GM12878 (cell line): ENCODE measurements around the gene GARIN3. TPM values are rescaled to one million over a fixed set of nuclear protein-coding genes. Genes with fewer than 3 reads are reported as not detected.

Experiments used
- ATF7 ChIP-seq: fragments of 450-650 bp; IDR thresholded peaks from 2 replicates; pipeline ENCODE4 v1.6.1; 2016; ENCODE audit warnings: low read depth, mild to moderate bottlenecking
- BCL11A ChIP-seq: IDR thresholded peaks from 2 replicates; pipeline ENCODE4 v1.6.1; 2011; ENCODE audit warnings: low read depth, low read length
- BCL3 ChIP-seq: IDR thresholded peaks from 2 replicates; pipeline ENCODE4 v1.6.1; 2011; ENCODE audit warnings: borderline replicate concordance, low read depth, mild to moderate bottlenecking, moderate library complexity, low read length; ENCODE audit not compliant: insufficient read depth, poor library complexity, severe bottlenecking
- BMI1 ChIP-seq: fragments of 450-650 bp; IDR thresholded peaks from 2 replicates; pipeline ENCODE4 v1.6.1; 2016; ENCODE audit warnings: mild to moderate bottlenecking, moderate library complexity, borderline replicate concordance
- CUX1 ChIP-seq: IDR thresholded peaks from 2 replicates; pipeline ENCODE4 v1.6.1; 2012; ENCODE audit warnings: improper control_type of control experiment, low read depth, low read length; ENCODE audit not compliant: insufficient replicate concordance
- ESRRA ChIP-seq: IDR thresholded peaks from 2 replicates; pipeline ENCODE4 v1.6.1; 2012; ENCODE audit warnings: mild to moderate bottlenecking, low read length, improper control_type of control experiment
- ETV6 ChIP-seq, 2 experiments: fragments of 450-650 bp in 1 of 2; IDR thresholded peaks in 1 of 2; conservative IDR thresholded peaks in 1 of 2; 2 replicates each; pipeline ENCODE4 v1.6.1; 2014; ENCODE audit warnings: antibody characterized with exemption in 1 of 2, borderline replicate concordance in 1 of 2, low read depth in 1 of 2, mild to moderate bottlenecking in 1 of 2, moderate library complexity in 1 of 2
- IRF3 ChIP-seq: fragments of 450-650 bp; IDR thresholded peaks from 2 replicates; pipeline ENCODE4 v1.6.1; 2014; ENCODE audit warnings: mild to moderate bottlenecking
- MEF2A ChIP-seq: IDR thresholded peaks from 2 replicates; pipeline ENCODE4 v1.6.1; 2011; ENCODE audit warnings: low read depth, mild to moderate bottlenecking, low read length, moderate library complexity; ENCODE audit not compliant: insufficient read depth
- MTA3 ChIP-seq: IDR thresholded peaks from 2 replicates; pipeline ENCODE4 v1.6.1; 2012; ENCODE audit warnings: low read length, inconsistent platforms, borderline replicate concordance
- NR2F1 ChIP-seq: fragments of 450-650 bp; conservative IDR thresholded peaks from 2 replicates; pipeline ENCODE4 v1.6.1; 2017; ENCODE audit warnings: mild to moderate bottlenecking
- PKNOX1 ChIP-seq: fragments of 450-650 bp; IDR thresholded peaks from 2 replicates; pipeline ENCODE4 v1.6.1; 2016; ENCODE audit warnings: mild to moderate bottlenecking
- RELA ChIP-seq: fragments of 450-650 bp; IDR thresholded peaks from 2 replicates; pipeline ENCODE4 v1.8.0; 2014; ENCODE audit warnings: borderline replicate concordance; ENCODE audit not compliant: partially characterized antibody
- SIX5 ChIP-seq: IDR thresholded peaks from 2 replicates; pipeline ENCODE4 v1.6.1; 2011; ENCODE audit warnings: mild to moderate bottlenecking, low read depth, low read length, moderate library complexity; ENCODE audit not compliant: severe bottlenecking
- SKIL ChIP-seq: fragments of 450-650 bp; IDR thresholded peaks from 2 replicates; pipeline ENCODE4 v1.6.1; 2017; ENCODE audit warnings: mild to moderate bottlenecking, low read depth, inconsistent platforms; ENCODE audit not compliant: poor library complexity, severe bottlenecking
- TAF1 ChIP-seq: IDR thresholded peaks from 2 replicates; pipeline ENCODE4 v1.6.1; 2011; ENCODE audit warnings: mild to moderate bottlenecking, low read depth, low read length, borderline replicate concordance
- TCF12 ChIP-seq: IDR thresholded peaks from 2 replicates; pipeline ENCODE4 v1.6.1; 2011; ENCODE audit warnings: low read depth, mild to moderate bottlenecking, low read length
- WRNIP1 ChIP-seq: IDR thresholded peaks from 2 replicates; pipeline ENCODE4 v1.6.1; 2011; ENCODE audit warnings: low read depth, low read length, improper control_type of control experiment, borderline replicate concordance
- polyA plus RNA-seq, 11 experiments: library from polyadenylated mRNA; depleted of rRNA in 4 of 11; unstranded in 6 of 11; stranded (reverse) in 5 of 11; fragments of >200 nt; fragmentation: Nextera tagmentation in 4 of 11; fragmentation: Illumina TruSeq in 1 of 11; extraction: Ambion mirVana in 4 of 11; extraction: Trizol in 1 of 11; gene quantifications; 1 replicate in 1 of 11; 2 replicates in 10 of 11; pipeline versions ENCODE4 v1.2.1 to v1.2.3, GENCODE V29; 2011 to 2016; ENCODE audit warnings: inconsistent platforms in 2 of 11, missing spikeins in 2 of 11, low read depth in 1 of 11
- total RNA-seq, 4 experiments: library from RNA; depleted of rRNA in 3 of 4; stranded (reverse); fragments of >200 nt in 3 of 4; fragmentation: Illumina TruSeq in 1 of 4; extraction: Trizol in 1 of 4; gene quantifications; 2 replicates each; pipeline versions ENCODE4 v1.2.1 to v1.2.3, GENCODE V29; 2013 to 2021

GARIN3 gene
- total and polyA plus RNA-seq, 10 of the 15 experiments (the other 5 are each of a cell fraction or from before 2014, with no cell fraction given): 0.15 TPM; not detected in 9

- TF ChIP-seq PKNOX1: 0 out of 2 replicates have a peak, but pooled peaks have one; percentile 23
- TF ChIP-seq WRNIP1: no peak
- TF ChIP-seq ATF7: peak; percentile 89
- TF ChIP-seq SIX5: no peak
- TF ChIP-seq BCL11A: peak; percentile 93
- peak; percentile 95 for TF ChIP-seq BCL3
- peak; percentile 70 for TF ChIP-seq CUX1
- peak; percentile 78; the same call in 1 of the 2 replicates for TF ChIP-seq TCF12
- peak; percentile 96 for TF ChIP-seq RELA
- no peak for TF ChIP-seq ESRRA
- TF ChIP-seq IRF3: no peak
- peak; percentile 99 for TF ChIP-seq MEF2A
- peak; percentile 86 for TF ChIP-seq SKIL
- peak; percentile 94 for TF ChIP-seq MTA3
- no peak for TF ChIP-seq BMI1
- peak; percentile 79 for TF ChIP-seq NR2F1
- peak in 1 of 2 experiments; percentile 82; a peak in 2 of 4 replicates for TF ChIP-seq ETV6 (conservative IDR thresholded peaks at IDR 0.05 in 1 of 2, IDR thresholded peaks at IDR 0.05 in 1 of 2; ENCODE audit: borderline replicate concordance in 1 of 2, low read depth in 1 of 2)
- no peak for TF ChIP-seq TAF1
These were observed 6.3 kb upstream of the GARIN3 start (continued) for GRCh38 chr5:157172403-157172802.
